Adrenal gland (tissue), 12 donors: ENCODE results near the gene SREBF2. TPM values are rescaled to one million over a fixed set of nuclear protein-coding genes. Genes with fewer than 3 reads are reported as not detected.

Source experiments
- DNase-seq, 7 donors: peaks; one replicate each; pipeline ENCODE4 v3.0.0-alpha.2; 2019 to 2020
- H3K27ac ChIP-seq, 5 donors: fragments of 200-600 bp; sonication (generic) in 4 of 5; 1 replicate in 3 of 5; 2 replicates in 2 of 5; pipeline versions ENCODE4 v1.5.1 to v1.8.0; 2016 to 2020; ENCODE audit warnings: mild to moderate bottlenecking in 1 of 5
- H3K27me3 ChIP-seq: fragments of 200-600 bp; 2 replicates; pipeline ENCODE4 v1.8.0; 2021
- H3K36me3 ChIP-seq, 2 donors: fragments of 200-600 bp; replicated peaks in 1 of 2; 1 replicate in 1 of 2; 2 replicates in 1 of 2; pipeline versions ENCODE4 v1.5.1 to v1.8.0; 2018 to 2022
- H3K4me1 ChIP-seq, 2 donors: fragments of 200-600 bp; replicated peaks in 1 of 2; 1 replicate in 1 of 2; 2 replicates in 1 of 2; pipeline versions ENCODE4 v1.5.1 to v1.8.0; 2018 to 2021
- H3K4me3 ChIP-seq, 4 donors: fragments of 200-600 bp; sonication (generic) in 3 of 4; one replicate each; pipeline ENCODE4 v1.5.1; 2016 to 2018
- H3K9me3 ChIP-seq, 3 donors: fragments of 200-600 bp; sonication (generic) in 1 of 3; replicated peaks in 1 of 3; 1 replicate in 2 of 3; 2 replicates in 1 of 3; pipeline versions ENCODE4 v1.5.1 to v1.8.0; 2016 to 2021
- CTCF ChIP-seq, 6 experiments: fragments of 450-650 bp in 4 of 6; fragments of 200-600 bp in 2 of 6; sonication (generic) in 1 of 6; IDR thresholded peaks; 1 replicate in 5 of 6; 2 replicates in 1 of 6; pipeline versions ENCODE4 v1.5.1 to v1.8.0; 2016 to 2021; ENCODE audit warnings: antibody characterized with exemption in 6 of 6, mild to moderate bottlenecking in 2 of 6, moderate library complexity in 1 of 6
- POLR2A ChIP-seq, 2 donors: fragments of 450-650 bp; IDR thresholded peaks; one replicate each; pipeline ENCODE4 v1.6.1; 2017; ENCODE audit warnings: antibody characterized with exemption in 2 of 2, mild to moderate bottlenecking in 2 of 2, moderate library complexity in 1 of 2
- WGBS, 4 donors: extraction: QIAGEN DNeasy Blood & Tissue Kit in 2 of 4; methylation state at CpG; one replicate each; pipeline versions ENCODE4 v1.1.5 to v1.1.7; 2013 to 2017; 5-methylcytosine and 5-hydroxymethylcytosine counted together
- intact Hi-C, 2 donors: fragments of 100-400 bp; cut with DNase I; formaldehyde crosslinking; loops; one replicate each; pipeline versions ENCODE4 v1.14.1 to v1.15.0; 2022 to 2023
- polyA plus RNA-seq, 3 donors: library from polyadenylated mRNA; stranded (reverse); fragments of 200-250 nt in 2 of 3; fragments of 350-450 nt in 1 of 3; fragmentation: Illumina TruSeq in 1 of 3; extraction: RNeasy Lipid Tissue Mini Kit (QIAGEN cat#74804) in 1 of 3; gene quantifications; one replicate each; pipeline ENCODE4 v1.2.3, GENCODE V29; 2013 to 2014
- total RNA-seq, 9 donors: library from RNA; depleted of rRNA in 4 of 9; stranded (reverse); fragments of >200 nt in 4 of 9; fragments of 120-200 nt in 1 of 9; fragmentation: NEBNext Ultra II Directional in 1 of 9; extraction: Animal tissue kit (Norgen Biotek cat#: 25700) in 1 of 9; gene quantifications; one replicate each; pipeline versions ENCODE4 v1.1.0 to v1.2.4, GENCODE V29; 2013 to 2023
- donor health status: healthy with polysubstance abuse.
- donor health status: Bipolar disorder and iron deficiency.
- donor health status: DM: yes; HTN: yes; CAD: no.
- donor health status: DM: no; HTN: no; CAD: no.
- donor health status: DM: no; HTN: no; CAD: no.
- donor health status: DM: yes; HTN: yes; CAD: no.

Gene SREBF2
- total and polyA plus RNA-seq, 12 donors = 67.5 to 263 (median 149) TPM

GRCh38 chr22:41816241-41816640 is 16.7 kb upstream of the SREBF2 start:
- Histone ChIP-seq H3K4me3 (no peak overlapping the region), H3K27me3 (no peaks in the 10 kb centered on the region), H3K9me3 (no peaks in the 10 kb centered on the region), H3K36me3 (peaks cover 0 to 9% of the 10 kb centered on the region in 2 donors), H3K27ac (peak overlapping the region in 4 of 5 donors; percentile 9 to 94 (median 78)), H3K4me1 (peaks cover 23 to 26% of the 10 kb centered on the region in 2 donors)
- intact Hi-C loops = no loop called here
- DNase-seq = peak in 2 of 7 donors; percentile 54 to 56
- WGBS, 4 donors = 44 to 67% (median 53%) methylated on average over 1 of the region's 1 CpG
- TF ChIP-seq CTCF (IDR thresholded peaks at IDR 0.05) = no peak
- no peak for TF ChIP-seq POLR2A (IDR thresholded peaks at IDR 0.05)

GRCh38 chr22:41816871-41817270 is 16.0 kb upstream of the SREBF2 start:
- Histone ChIP-seq H3K27ac (peak overlapping the region; percentile 4 to 94 (median 63)), H3K9me3 (no peaks in the 10 kb centered on the region), H3K27me3 (no peaks in the 10 kb centered on the region), H3K4me1 (peaks cover 23 to 30% of the 10 kb centered on the region in 2 donors), H3K4me3 (no peak overlapping the region), H3K36me3 (peaks cover 0 to 9% of the 10 kb centered on the region in 2 donors)
- WGBS, 4 donors = 63 to 78% (median 72%) methylated on average over 2 of the region's 2 CpGs
- intact Hi-C loops = no loop called here
- no peak for TF ChIP-seq POLR2A (IDR thresholded peaks at IDR 0.05)
- TF ChIP-seq CTCF (IDR thresholded peaks at IDR 0.05) = no peak
- DNase-seq = no peak

- no peaks in the 10 kb centered on the region for H3K27me3 ChIP-seq
- peak overlapping the region; percentile 63 to 94 (median 82) for H3K27ac ChIP-seq
- intact Hi-C loops = no loop called here
- DNase-seq = no peak
- WGBS, 4 donors = 43 to 68% (median 61%) methylated on average over 5 of the region's 5 CpGs
- TF ChIP-seq CTCF (IDR thresholded peaks at IDR 0.05) (no peak), POLR2A (IDR thresholded peaks at IDR 0.05) (no peak)
- no peak overlapping the region for H3K4me3 ChIP-seq
- H3K36me3 ChIP-seq = peaks cover 0 to 9% of the 10 kb centered on the region in 2 donors
- H3K4me1 ChIP-seq = peaks cover 23 to 31% of the 10 kb centered on the region in 2 donors
- no peaks in the 10 kb centered on the region for H3K9me3 ChIP-seq
These were observed 14.9 kb upstream of the SREBF2 start for GRCh38 chr22:41818011-41818410.

- no peak overlapping the region for H3K4me3 ChIP-seq
- intact Hi-C loops = no loop called here
These were observed 14.3 kb upstream of the SREBF2 start for GRCh38 chr22:41818596-41818995.

More at GRCh38 chr22:41818596-41818995, 14.3 kb upstream of the SREBF2 start:
- WGBS, 4 donors = 21 to 50% (median 42%) methylated on average over 1 to 6 of the region's 6 CpGs
- Histone ChIP-seq H3K27ac (peak overlapping the region; percentile 81 to 94 (median 89)), H3K9me3 (no peaks in the 10 kb centered on the region), H3K36me3 (peaks cover 0 to 8% of the 10 kb centered on the region in 2 donors), H3K4me1 (peaks cover 23 to 30% of the 10 kb centered on the region in 2 donors), H3K27me3 (no peaks in the 10 kb centered on the region)
- DNase-seq = peak; percentile 83 to 97 (median 94)
- TF ChIP-seq POLR2A (IDR thresholded peaks at IDR 0.05) (peak in 1 of 2 donors; percentile 27), CTCF (IDR thresholded peaks at IDR 0.05) (no peak)
